ENCODE results near the gene CAPN14. TPM values are rescaled to one million over a fixed set of nuclear protein-coding genes. Genes with fewer than 3 reads are reported as not detected.

The CAPN14 gene
- polyA plus RNA-seq, 1 of the 3 experiments (the other 2 are of a cell fraction): 0.08 TPM

- Histone ChIP-seq H3K79me2 (ENCODE audit: insufficient read depth) (no peaks in the 10 kb centered on the region), H3K9me3 (no peaks in the 10 kb centered on the region), H3K36me3 (replicated peaks in 1 of 2; ENCODE audit: control insufficient read depth in 1 of 2, insufficient read depth in 2 of 2, low read length in 1 of 2) (no peaks in the 10 kb centered on the region), H3K4me3 (ENCODE audit: low read depth in 2 of 2, low read length in 1 of 2) (no peak overlapping the region), H3K27ac (ENCODE audit: low read depth in 2 of 2, low read length in 1 of 2) (no peak overlapping the region), H3K4me1 (ENCODE audit: control insufficient read depth in 1 of 2, insufficient read depth in 2 of 2, low read depth in 1 of 2, low read length in 1 of 2) (peaks cover 0 to 22% of the 10 kb centered on the region in 2 experiments; a peak in 1 of 4 replicates), H3F3A (replicated peaks; ENCODE audit: insufficient read depth) (no peaks in the 10 kb centered on the region), H3K9me2 (no peaks in the 10 kb centered on the region), H3K27me3 (ENCODE audit: insufficient read depth) (peaks cover 50% of the 10 kb centered on the region), H3K4me2 (no peak overlapping the region), H3K9ac (no peak overlapping the region), H2AFZ (ENCODE audit: low read depth) (no peak overlapping the region), H4K20me1 (ENCODE audit: insufficient read depth) (no peaks in the 10 kb centered on the region)
- no peak for DNase-seq
- 93% methylated on average over 4 of the region's 4 CpGs for WGBS (ENCODE audit: low lambda C conversion rate)
- ChIA-PET CTCF (interaction anchor here (1.0 to 14.0 kb wide), 14 partner anchors 11 to 434 kb away, joined by 3 to 168 read pairs (median 21); no protein-coding TSS in a partner anchor), POLR2A (no interaction called here)
- TF ChIP-seq TEAD4 (IDR thresholded peaks at IDR 0.05; ENCODE audit: borderline replicate concordance, insufficient read depth) (no peak), RCOR1 (IDR thresholded peaks at IDR 0.05; ENCODE audit: low read length) (no peak), MAX (IDR thresholded peaks at IDR 0.05; ENCODE audit: low read depth) (no peak), IRF3 (IDR thresholded peaks at IDR 0.05; ENCODE audit: low read depth, low read length) (no peak), CTCF (IDR thresholded peaks at IDR 0.05) (no peak), REST (IDR thresholded peaks at IDR 0.05; ENCODE audit: low read depth, low read length) (no peak), EP300 (IDR thresholded peaks at IDR 0.05; ENCODE audit: borderline replicate concordance in 1 of 2, low read depth in 1 of 2, low read length in 1 of 2) (no peak), SMC3 (IDR thresholded peaks at IDR 0.05; ENCODE audit: low read depth, low read length) (no peak), TCF12 (IDR thresholded peaks at IDR 0.05) (no peak), SIN3A (IDR thresholded peaks at IDR 0.05; ENCODE audit: borderline replicate concordance, low read depth, low read length) (no peak), USF2 (IDR thresholded peaks at IDR 0.05; ENCODE audit: borderline replicate concordance, low read depth, low read length) (no peak), NRF1 (IDR thresholded peaks at IDR 0.05; ENCODE audit: low read depth, low read length) (no peak)
Observed at GRCh38 chr2:31139671-31140070, 77.6 kb downstream of the CAPN14 start.
